Adipose tissue (tissue), 3 donors: Measurements from ENCODE around the gene TTC14. TPM values are rescaled to one million over a fixed set of nuclear protein-coding genes. Genes with fewer than 3 reads are reported as not detected.

Experiments used
- H3K27ac ChIP-seq: one replicate; pipeline ENCODE4 v1.5.1; 2013; ENCODE audit warnings: low read depth, low read length
- WGBS, 3 donors: extraction: QIAGEN DNeasy Blood & Tissue Kit; methylation state at CpG; one replicate each; pipeline ENCODE4 v1.1.7; 2013; 5-methylcytosine and 5-hydroxymethylcytosine counted together
- polyA plus RNA-seq, 3 donors: library from polyadenylated mRNA; stranded (reverse); fragments of 200-250 nt; gene quantifications; one replicate each; pipeline ENCODE4 v1.2.3, GENCODE V29; 2013
- donor health status: healthy with polysubstance abuse.
- donor health status: Bipolar disorder and iron deficiency.
- donor health status: healthy.

TTC14 gene
- polyA plus RNA-seq, 3 donors = 9.3 to 16.8 (median 12.7) TPM

DNA sequence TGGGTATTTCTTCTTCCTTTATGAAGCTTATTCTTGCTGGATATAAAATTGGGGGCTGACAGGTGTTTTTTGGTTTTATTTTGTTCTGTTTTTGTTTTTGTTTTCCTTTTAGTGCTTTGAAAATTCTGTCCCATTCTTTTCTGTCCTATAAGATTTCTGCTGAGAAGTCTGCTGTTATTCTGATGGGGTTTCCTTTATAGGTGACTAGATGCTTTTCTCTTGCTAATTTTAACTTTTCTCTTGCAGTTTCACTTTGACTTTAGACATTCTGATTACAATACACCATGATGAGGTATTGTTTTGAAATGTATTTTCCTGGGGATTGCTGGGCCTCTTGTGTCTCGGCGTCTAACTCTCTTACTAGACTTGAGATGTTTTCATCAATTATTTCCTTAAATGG is 22.8 kb downstream of the TTC14 start:
- H3K27ac ChIP-seq = no peak overlapping the region
- 93 to 100% (median 93%) methylated on average over 2 of the region's 2 CpGs for WGBS, 3 donors

DNA sequence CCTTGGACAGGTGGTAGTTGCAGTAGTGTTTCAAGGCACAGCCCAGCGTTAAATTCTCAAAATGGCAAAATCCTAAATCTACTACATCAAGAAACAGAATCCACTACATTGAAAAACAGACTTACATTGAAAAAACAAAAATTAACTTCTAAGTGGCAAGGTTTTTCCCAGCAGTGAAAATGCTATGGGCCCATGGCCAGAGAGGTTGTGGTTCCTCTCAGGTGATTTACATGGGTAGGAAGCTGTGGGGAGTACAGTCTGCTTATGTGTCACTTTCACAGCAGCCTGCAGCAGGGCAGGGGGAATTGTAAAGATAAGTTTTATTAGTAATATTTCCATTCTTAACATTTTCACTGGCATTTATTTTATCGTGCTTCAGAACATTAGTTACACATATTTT is 24.9 kb downstream of the TTC14 start:
- H3K27ac ChIP-seq = no peak overlapping the region
- WGBS, 3 donors = 69 to 93% (median 74%) methylated on average over 2 of the region's 2 CpGs

DNA sequence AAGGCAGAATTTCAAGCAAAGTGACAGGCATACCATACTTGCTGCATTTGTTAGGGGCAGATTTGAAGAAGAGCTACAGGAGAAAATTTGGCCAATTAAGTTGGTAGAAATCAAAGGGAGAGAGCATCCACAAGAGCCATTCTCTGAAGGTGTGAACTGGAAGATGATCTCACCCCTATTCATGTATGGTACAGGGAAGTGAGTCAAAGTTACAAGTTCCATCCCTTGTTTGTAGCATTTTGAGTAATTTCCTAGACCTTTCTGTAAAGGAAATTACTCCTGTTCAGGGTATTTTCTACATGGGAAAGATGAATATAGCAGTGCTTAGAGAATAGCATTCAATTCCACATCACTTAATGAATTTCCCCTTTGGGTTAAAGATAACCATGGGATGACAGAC is 28.4 kb downstream of the TTC14 start:
- no peak overlapping the region for H3K27ac ChIP-seq

DNA sequence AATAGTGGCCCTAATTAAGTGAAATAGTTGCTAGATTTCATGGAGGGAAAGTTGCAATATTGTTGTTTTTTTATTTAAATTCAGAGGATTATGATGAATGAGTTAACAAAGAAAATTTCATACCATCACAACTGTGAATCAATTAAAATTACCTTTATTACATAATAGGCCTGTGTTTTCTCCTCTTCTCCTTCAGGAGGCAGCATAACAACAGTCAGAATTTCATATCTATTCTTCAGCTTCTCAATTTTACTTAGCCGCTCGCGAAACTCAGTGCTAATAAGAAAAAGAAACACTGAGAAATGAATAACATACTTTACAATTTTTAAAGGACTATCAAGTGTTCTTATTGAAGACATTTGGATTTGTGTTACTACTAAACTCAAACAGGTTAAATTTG is 29.4 kb downstream of the TTC14 start:
- 81 to 89% (median 87%) methylated on average over 3 of the region's 3 CpGs for WGBS, 3 donors

DNA sequence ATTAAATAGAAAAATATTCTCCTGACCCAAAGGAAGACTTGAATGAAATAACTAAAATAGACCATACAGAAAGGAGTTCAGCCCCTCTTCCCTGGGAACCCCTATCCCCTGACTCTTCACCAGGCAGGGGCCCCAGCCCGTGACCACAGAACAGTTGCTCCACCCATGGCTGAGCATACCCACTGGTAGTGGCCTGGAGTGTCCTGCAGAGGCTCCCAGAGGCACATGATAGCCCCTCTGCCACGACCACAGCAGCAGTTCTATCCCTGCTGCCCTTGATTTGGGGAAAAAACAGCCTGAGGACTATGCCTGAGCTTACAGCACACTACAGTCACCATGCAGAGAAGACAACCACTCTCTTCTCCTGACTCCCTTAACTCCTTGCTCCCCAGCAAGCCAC is 31.8 kb downstream of the TTC14 start:
- no peak overlapping the region for H3K27ac ChIP-seq
- WGBS, 3 donors = 28 to 34% (median 32%) methylated on average over 2 of the region's 2 CpGs

More for the DNA sequence above, 29.4 kb downstream of the TTC14 start:
- H3K27ac ChIP-seq = no peak overlapping the region

DNA sequence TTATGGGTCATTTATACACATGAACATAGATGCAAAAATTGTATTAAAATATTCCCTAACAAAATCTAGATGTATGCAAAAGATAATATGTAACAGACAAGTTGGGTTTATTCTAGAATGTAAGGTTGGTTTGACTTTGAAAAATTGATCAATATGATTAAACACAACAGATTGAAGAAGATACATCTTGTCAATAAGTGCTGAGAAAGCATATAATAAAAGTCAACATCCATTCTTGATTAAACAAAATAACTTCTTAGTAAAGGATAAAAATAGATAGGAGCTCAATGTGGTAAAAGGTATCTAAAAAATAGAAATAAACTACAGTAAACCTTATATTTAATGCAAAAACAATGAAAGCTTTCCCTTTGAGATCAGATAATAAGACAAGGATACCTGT is 39.0 kb downstream of the TTC14 start:
- H3K27ac ChIP-seq = no peak overlapping the region

DNA sequence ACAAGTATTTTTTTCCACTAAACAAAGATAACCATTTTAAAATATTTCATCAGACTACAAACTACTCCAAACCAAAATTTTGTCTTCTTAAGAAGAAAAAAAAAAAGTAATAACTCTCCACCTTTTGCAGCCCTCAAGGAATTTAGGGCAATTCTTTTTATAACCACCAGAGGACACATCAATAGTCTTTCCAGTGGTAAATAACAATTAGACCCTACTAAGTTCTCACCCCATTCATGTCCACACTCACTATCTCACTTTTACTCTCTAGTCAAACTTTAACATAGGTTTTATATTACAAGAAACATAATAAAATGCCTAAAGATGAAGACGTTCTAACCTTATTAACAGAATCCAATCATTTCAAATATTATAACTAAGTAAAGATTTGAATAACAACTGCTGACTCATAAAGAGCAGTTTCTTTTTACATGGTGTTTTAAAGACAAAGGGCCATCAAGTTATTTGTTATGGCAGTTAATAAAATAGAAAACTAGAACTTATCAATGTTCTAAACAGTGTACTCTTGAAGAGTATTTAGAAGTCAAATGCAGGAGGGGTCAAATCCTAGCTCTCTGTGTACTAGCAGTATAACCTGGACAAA is 44.3 kb downstream of the TTC14 start:
- H3K27ac ChIP-seq = no peak overlapping the region
- WGBS, 3 donors = 34 to 36% (median 36%) methylated on average over 1 of the region's 1 CpG

DNA sequence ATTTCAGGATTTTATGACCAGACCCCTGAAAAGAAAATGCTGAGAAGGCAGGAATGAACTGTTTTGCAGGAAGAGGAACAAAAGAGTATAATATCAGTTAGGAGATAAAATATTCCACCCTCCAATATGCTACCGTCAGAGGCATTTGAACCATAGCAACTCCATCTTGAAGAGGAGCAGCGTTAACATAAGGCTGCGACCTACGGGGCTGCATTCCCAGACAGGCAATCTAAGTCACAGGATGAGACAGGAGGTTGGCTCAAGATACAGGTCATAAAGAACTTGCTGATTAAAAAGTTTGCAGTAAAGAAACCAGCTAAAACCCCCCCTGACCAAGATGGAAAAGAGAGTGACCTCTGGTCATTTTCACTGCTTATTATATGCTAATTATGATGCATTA is 54.4 kb downstream of the TTC14 start:
- 57 to 73% (median 62%) methylated on average over 4 of the region's 4 CpGs for WGBS, 3 donors
- H3K27ac ChIP-seq = no peak overlapping the region

DNA sequence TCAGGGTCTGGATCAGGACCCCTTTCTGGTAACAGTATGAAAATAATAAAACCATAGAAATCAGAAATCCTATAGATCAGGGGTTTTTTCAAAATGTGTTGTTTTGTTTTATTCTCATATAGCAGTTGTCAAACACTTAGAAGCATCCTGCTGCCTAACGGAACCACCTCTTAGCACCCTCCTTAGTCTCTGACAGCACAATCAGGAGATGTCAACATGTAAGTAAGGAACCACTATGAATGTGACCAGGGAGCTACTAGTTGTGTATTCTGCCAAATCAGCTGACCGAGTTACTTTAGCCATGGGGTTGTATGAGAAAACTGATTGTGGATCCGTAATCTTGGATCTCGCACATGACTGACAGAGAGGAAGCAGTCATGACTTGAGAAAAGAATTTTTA is 55.1 kb downstream of the TTC14 start:
- no peak overlapping the region for H3K27ac ChIP-seq
- 71 to 86% (median 78%) methylated on average over 4 of the region's 4 CpGs for WGBS, 3 donors

Other genes with a start within 250 kb of the TTC14 start
- under 1 TPM in 2 of 3 donors, not detected in 1; 0.09 to 0.11 TPM for gene CCDC39, start 77.3 kb downstream of the TTC14 start, polyA plus RNA-seq